Body of pancreas (tissue), 4 donors: ENCODE results near the gene VPS33B.

Source experiments
- CTCF ChIP-seq, 7 experiments: fragments of 450-650 bp in 4 of 7; fragments of 200-600 bp in 3 of 7; sonication (generic) in 3 of 7; IDR thresholded peaks; one replicate each; pipeline ENCODE4 v1.5.1; 2016 to 2019; ENCODE audit warnings: antibody characterized with exemption in 7 of 7
- POLR2A ChIP-seq, 3 donors: fragments of 450-650 bp; IDR thresholded peaks; one replicate each; pipeline ENCODE4 v1.6.1; 2016; ENCODE audit warnings: antibody characterized with exemption in 3 of 3, mild to moderate bottlenecking in 2 of 3

- TF ChIP-seq POLR2A (IDR thresholded peaks at IDR 0.05) (no peak), CTCF (IDR thresholded peaks at IDR 0.05) (no peak)
Observed at GRCh38 chr15:90950676-90951075, 71.7 kb downstream of the VPS33B start.
